Ascending aorta (tissue), 2 donors: ENCODE results near the gene ALG14. TPM values are rescaled to one million over a fixed set of nuclear protein-coding genes. Genes with fewer than 3 reads are reported as not detected.

ENCODE experiments used
- DNase-seq, 2 donors: peaks; one replicate each; pipeline ENCODE4 v3.0.0-alpha.2; 2019; ENCODE audit warnings: low spot score in 2 of 2
- H3K27ac ChIP-seq, 2 donors: fragments of 200-600 bp; sonication (generic); one replicate each; pipeline ENCODE4 v1.5.1; 2016 to 2017; ENCODE audit warnings: mild to moderate bottlenecking in 1 of 2
- H3K27me3 ChIP-seq: fragments of 200-600 bp; sonication (generic); one replicate; pipeline ENCODE4 v1.5.1; 2017
- H3K36me3 ChIP-seq, 2 donors: fragments of 200-600 bp; sonication (generic); one replicate each; pipeline ENCODE4 v1.5.1; 2016
- H3K4me1 ChIP-seq, 2 donors: fragments of 200-600 bp; sonication (generic); one replicate each; pipeline ENCODE4 v1.5.1; 2016 to 2017; ENCODE audit warnings: mild to moderate bottlenecking in 1 of 2
- H3K4me3 ChIP-seq, 2 donors: fragments of 200-600 bp; sonication (generic); one replicate each; pipeline ENCODE4 v1.5.1; 2016 to 2017; ENCODE audit warnings: mild to moderate bottlenecking in 1 of 2
- H3K9me3 ChIP-seq, 2 donors: fragments of 200-600 bp; sonication (generic); one replicate each; pipeline ENCODE4 v1.5.1; 2016
- intact Hi-C: fragments of 100-400 bp; cut with DNase I; formaldehyde crosslinking; loops from one replicate; pipeline ENCODE4 v1.15.1; 2023
- total RNA-seq: library from RNA; depleted of rRNA; stranded (reverse); fragments of >200 nt; gene quantifications from one replicate; pipeline ENCODE4 v1.1.0, GENCODE V29; 2016
- TF ChIP-seq, protein P1 (sequence below), 3 experiments: fragments of 200-600 bp in 2 of 3; fragments of 450-650 bp in 1 of 3; sonication (generic) in 2 of 3; IDR thresholded peaks; one replicate each; pipeline ENCODE4 v1.5.1; 2016 to 2019; ENCODE audit warnings: antibody characterized with exemption in 3 of 3, mild to moderate bottlenecking in 1 of 3, moderate library complexity in 1 of 3

ALG14 gene
- total RNA-seq, 1 donor from 2014 or later: not detected

DNA sequence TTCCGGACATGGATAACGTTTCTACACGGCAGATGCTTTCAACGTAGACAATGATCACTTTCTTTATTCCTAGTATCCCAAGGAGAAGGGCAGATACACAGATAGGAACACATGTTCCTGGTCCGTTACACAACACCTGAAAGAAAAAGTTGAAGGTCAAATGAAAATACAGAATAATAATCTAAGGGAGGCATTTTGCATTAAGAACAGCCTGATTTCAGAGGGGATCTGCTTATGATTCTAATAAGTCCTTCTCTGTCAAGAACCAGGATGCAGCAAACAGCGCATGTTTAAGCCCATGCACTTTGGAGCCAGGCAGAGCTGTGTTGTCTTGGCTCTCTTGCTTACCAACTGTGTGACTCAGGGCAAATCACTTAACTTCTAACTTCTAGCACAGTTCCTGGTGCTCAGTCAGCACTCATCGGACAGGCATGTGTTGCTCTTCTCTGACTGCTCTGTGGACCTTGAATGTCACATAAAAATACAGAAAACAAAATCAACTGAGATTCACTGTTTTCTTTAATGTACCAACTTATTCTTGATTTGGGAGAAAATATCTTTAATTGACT, 89.5 kb downstream of the ALG14 start:
- Histone ChIP-seq H3K9me3 (no peaks in the 10 kb centered on the region), H3K4me3 (peak overlapping the region in 1 of 2 donors; percentile 1), H3K27me3 (no peaks in the 10 kb centered on the region), H3K27ac (peak overlapping the region in 1 of 2 donors; percentile 8), H3K36me3 (no peaks in the 10 kb centered on the region), H3K4me1 (peaks cover 0 to 10% of the 10 kb centered on the region in 2 donors)
- intact Hi-C loops: no loop called here
- TF ChIP-seq, protein P1, sequence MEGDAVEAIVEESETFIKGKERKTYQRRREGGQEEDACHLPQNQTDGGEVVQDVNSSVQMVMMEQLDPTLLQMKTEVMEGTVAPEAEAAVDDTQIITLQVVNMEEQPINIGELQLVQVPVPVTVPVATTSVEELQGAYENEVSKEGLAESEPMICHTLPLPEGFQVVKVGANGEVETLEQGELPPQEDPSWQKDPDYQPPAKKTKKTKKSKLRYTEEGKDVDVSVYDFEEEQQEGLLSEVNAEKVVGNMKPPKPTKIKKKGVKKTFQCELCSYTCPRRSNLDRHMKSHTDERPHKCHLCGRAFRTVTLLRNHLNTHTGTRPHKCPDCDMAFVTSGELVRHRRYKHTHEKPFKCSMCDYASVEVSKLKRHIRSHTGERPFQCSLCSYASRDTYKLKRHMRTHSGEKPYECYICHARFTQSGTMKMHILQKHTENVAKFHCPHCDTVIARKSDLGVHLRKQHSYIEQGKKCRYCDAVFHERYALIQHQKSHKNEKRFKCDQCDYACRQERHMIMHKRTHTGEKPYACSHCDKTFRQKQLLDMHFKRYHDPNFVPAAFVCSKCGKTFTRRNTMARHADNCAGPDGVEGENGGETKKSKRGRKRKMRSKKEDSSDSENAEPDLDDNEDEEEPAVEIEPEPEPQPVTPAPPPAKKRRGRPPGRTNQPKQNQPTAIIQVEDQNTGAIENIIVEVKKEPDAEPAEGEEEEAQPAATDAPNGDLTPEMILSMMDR (IDR thresholded peaks at IDR 0.05): no peak
- no peak for DNase-seq

DNA sequence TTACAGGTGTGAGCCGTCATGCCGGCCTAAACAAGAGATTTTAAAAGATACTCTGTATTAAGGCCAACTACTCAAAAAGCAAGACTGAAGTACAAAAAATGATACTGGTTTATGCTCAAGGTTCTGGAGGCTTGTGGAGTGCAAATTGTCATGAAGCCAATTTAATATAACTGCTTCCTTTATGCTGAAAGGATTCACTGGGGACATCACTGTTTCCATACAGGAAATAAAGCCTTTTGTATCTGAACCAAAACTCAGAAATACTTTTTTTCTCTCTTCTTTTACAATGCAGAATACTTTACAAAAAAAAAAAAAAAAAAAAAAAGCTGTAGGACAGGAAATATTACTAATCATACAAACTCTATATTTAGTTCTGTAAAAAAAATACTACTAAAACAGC, 90.4 kb downstream of the ALG14 start:
- H3K27me3 ChIP-seq: no peaks in the 10 kb centered on the region
- H3K27ac ChIP-seq: no peak overlapping the region
- no peaks in the 10 kb centered on the region for H3K9me3 ChIP-seq
- peaks cover 0 to 10% of the 10 kb centered on the region in 2 donors for H3K4me1 ChIP-seq
- intact Hi-C loops: no loop called here
- TF ChIP-seq, protein P1 (IDR thresholded peaks at IDR 0.05): no peak
- DNase-seq: no peak
- no peak overlapping the region for H3K4me3 ChIP-seq
- no peaks in the 10 kb centered on the region for H3K36me3 ChIP-seq

DNA sequence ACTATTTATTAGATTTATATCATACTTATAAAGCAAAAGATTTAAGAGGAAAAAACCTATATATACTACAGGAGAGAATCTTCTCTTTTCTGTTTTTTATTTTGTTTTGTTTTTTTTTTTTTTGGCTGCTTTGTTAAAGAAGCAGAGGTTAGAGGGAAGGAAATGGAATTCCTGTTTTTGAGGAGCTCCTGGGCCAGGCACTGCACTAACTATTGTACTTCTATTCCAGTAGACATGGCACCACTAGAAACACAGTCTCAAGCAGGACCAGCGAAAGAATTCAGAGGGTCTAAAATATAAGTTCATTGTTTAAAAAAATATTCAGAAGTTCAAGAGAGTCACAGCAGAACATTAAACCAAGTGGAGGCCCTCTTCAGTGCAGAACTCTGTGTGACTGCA, 91.2 kb downstream of the ALG14 start:
- Histone ChIP-seq H3K27me3 (no peaks in the 10 kb centered on the region), H3K36me3 (no peaks in the 10 kb centered on the region), H3K4me1 (peaks cover 0 to 10% of the 10 kb centered on the region in 2 donors), H3K9me3 (no peaks in the 10 kb centered on the region), H3K4me3 (no peak overlapping the region), H3K27ac (no peak overlapping the region)
- DNase-seq: no peak
- intact Hi-C loops: no loop called here
- TF ChIP-seq, protein P1 (IDR thresholded peaks at IDR 0.05): no peak

DNA sequence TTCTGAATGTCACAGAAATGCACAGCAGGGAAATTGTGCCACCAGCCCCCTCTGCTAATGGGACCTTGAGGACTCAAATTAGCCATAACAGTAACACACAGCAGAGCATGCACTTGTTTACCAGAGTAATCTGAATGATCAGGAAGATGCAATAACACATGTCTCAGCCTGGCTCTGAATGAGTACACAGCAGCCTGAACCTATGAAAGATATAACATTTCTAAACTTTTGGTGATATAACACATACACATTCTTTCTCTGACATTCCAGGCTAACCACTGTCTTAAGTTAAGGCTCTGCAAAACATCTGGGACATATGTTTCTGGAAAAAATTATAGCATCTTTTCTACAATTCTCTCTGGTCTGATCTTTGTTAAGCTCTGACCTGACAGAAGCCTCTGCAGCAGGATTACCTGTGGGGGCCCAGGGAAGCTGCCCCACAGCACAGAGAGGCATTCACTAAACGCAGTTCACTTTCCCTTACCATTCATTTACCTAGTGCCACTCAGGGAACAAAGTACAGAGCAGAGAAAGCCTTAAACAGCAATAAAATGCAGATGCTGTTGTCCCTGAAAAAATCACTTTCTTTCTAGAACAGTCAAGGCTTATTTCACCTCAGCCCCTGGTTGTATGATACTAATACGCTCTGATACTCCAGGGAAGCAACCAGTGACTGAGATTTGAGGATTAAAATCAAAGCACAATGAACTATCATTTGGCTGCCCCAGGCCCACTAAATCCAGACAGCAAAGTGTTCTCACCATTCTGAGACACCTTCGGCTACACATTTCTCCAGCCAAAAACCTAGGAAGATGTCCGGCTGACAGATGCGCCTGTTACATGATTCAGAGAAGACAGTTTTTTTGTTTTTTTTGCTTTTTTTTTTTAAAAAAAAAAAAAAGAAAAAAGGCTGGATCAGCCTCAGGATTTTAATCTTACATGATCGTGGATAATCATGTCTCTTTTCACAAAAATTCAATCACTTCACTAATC, 91.9 kb downstream of the ALG14 start:
- Histone ChIP-seq H3K27ac (no peak overlapping the region), H3K4me1 (peaks cover 0 to 10% of the 10 kb centered on the region in 2 donors), H3K27me3 (no peaks in the 10 kb centered on the region), H3K4me3 (no peak overlapping the region), H3K36me3 (no peaks in the 10 kb centered on the region), H3K9me3 (no peaks in the 10 kb centered on the region)
- no peak for DNase-seq
- intact Hi-C loops: no loop called here
- TF ChIP-seq, protein P1 (IDR thresholded peaks at IDR 0.05): no peak

DNA sequence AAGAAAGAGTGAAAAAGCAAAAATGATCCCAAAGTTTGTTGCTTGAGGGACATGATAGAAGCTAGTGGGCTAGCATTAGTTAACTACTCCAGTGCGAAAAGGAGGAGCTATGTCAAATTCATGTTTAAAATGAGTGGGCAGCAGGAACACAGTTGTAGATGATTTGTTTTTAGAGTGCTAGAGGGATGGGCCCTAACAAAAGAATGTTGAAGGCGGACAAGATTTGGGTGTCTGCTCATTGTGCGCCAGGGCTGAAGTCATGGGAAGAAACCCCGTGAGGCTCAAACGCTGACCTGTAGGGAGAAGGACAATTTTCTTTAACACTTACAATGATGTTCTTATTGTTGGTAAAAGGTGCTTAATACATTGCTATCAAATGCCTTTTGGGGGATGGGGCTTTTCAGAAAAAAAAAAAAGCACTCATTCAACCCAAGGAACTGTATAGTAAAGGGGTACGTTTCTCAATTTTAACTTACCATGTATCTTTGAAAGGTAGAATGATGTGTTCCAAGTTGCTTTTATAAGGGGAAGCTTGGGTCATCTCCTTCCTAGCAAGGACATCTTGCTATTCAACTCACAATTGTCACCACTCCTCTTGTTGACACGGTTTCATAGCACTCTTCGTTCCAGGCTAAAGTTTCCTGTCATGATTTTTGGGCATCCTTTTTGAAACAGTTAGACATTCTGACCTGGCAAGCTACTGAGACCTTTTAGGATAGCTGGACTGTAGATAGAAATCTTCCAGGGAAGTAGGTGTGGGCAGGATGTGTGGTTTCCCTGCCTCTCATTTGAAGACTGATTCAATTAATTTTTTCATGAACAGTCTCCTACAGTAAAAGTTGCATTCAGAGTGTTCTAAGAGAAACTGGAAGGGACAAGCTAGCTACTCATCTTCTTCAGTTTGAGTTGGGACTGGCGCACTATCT, 92.8 kb downstream of the ALG14 start:
- H3K4me3 ChIP-seq: no peak overlapping the region
- no peak for DNase-seq
- intact Hi-C loops: no loop called here
- TF ChIP-seq, protein P1 (IDR thresholded peaks at IDR 0.05): no peak
- H3K4me1 ChIP-seq: peaks cover 0 to 10% of the 10 kb centered on the region in 2 donors
- no peaks in the 10 kb centered on the region for H3K9me3 ChIP-seq
- no peaks in the 10 kb centered on the region for H3K27me3 ChIP-seq
- H3K36me3 ChIP-seq: no peaks in the 10 kb centered on the region
- H3K27ac ChIP-seq: no peak overlapping the region
